ENCODE measurements around the gene STIM1.

STIM1 gene

GRCh38 chr11:3902441-3902840 is 47.0 kb downstream of the STIM1 start:
- DNase-seq (ENCODE audit: extremely low read depth, low read depth): no peak
- H3K4me3 ChIP-seq (replicated peaks; ENCODE audit: low read depth, low read length): no peak overlapping the region
- TF ChIP-seq CTCF (IDR thresholded peaks at IDR 0.05; ENCODE audit: low read depth, low read length, missing control alignments): no peak

- no peak for DNase-seq (ENCODE audit: extremely low read depth, low read depth)
- H3K4me3 ChIP-seq (replicated peaks; ENCODE audit: low read depth, low read length): no peak overlapping the region
- no peak for TF ChIP-seq CTCF (IDR thresholded peaks at IDR 0.05; ENCODE audit: low read depth, low read length, missing control alignments)
Measured at GRCh38 chr11:3903207-3903896, 47.9 kb downstream of the STIM1 start.

- H3K4me3 ChIP-seq (replicated peaks; ENCODE audit: low read depth, low read length): no peak overlapping the region
- TF ChIP-seq CTCF (IDR thresholded peaks at IDR 0.05; ENCODE audit: low read depth, low read length, missing control alignments): no peak
- DNase-seq (ENCODE audit: extremely low read depth, low read depth): no peak
Measured at GRCh38 chr11:3904228-3904627, 48.8 kb downstream of the STIM1 start.

GRCh38 chr11:3905080-3905953 is 49.9 kb downstream of the STIM1 start:
- DNase-seq (ENCODE audit: extremely low read depth, low read depth): no peak
- no peak for TF ChIP-seq CTCF (IDR thresholded peaks at IDR 0.05; ENCODE audit: low read depth, low read length, missing control alignments)
- no peak overlapping the region for H3K4me3 ChIP-seq (replicated peaks; ENCODE audit: low read depth, low read length)

- H3K4me3 ChIP-seq (replicated peaks; ENCODE audit: low read depth, low read length): no peak overlapping the region
- no peak for TF ChIP-seq CTCF (IDR thresholded peaks at IDR 0.05; ENCODE audit: low read depth, low read length, missing control alignments)
- DNase-seq (ENCODE audit: extremely low read depth, low read depth): no peak
Measured at GRCh38 chr11:3906166-3906565, 50.7 kb downstream of the STIM1 start.

- TF ChIP-seq CTCF (IDR thresholded peaks at IDR 0.05; ENCODE audit: low read depth, low read length, missing control alignments): no peak
- no peak for DNase-seq (ENCODE audit: extremely low read depth, low read depth)
- H3K4me3 ChIP-seq (replicated peaks; ENCODE audit: low read depth, low read length): no peak overlapping the region
Measured at GRCh38 chr11:3907590-3907989, 52.1 kb downstream of the STIM1 start.
